ENCODE data around the gene SPPL2C. TPM values are rescaled to one million over a fixed set of nuclear protein-coding genes. Genes with fewer than 3 reads are reported as not detected.

The SPPL2C gene
- total and polyA plus RNA-seq, 2 of the 13 experiments (the other 11 are each of a cell fraction or from before 2014, with no cell fraction given) = not detected

- TF ChIP-seq CEBPZ (IDR thresholded peaks at IDR 0.05; ENCODE audit: low read length) = no peak
- TF ChIP-seq, protein P1, sequence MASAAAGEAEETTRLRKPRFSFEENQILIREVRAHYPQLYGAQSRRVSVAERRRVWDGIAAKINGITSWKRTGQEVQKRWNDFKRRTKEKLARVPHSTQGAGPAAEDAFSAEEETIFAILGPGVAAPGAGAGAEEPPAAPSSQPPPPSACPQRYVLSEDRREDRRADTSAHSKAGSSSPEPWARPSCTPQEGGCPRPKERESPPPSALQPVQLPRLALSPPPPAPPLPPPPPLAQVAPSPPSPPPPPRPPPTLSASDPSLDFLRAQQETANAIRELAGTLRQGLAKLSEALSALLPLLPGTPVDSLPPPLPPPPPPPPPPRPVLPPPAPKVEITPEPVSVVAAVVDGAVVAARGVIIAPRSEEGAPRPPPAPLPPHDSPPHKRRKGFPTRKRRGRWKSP (CRISPR knock-in tag; IDR thresholded peaks at IDR 0.05) = peak; percentile 82; the same call in 1 of the 2 replicates
- no peak for TF ChIP-seq ZNF562 (CRISPR knock-in tag; IDR thresholded peaks at IDR 0.05; ENCODE audit: borderline replicate concordance)
- TF ChIP-seq ZNF101 (CRISPR knock-in tag; IDR thresholded peaks at IDR 0.05; ENCODE audit: borderline replicate concordance, low read depth) = no peak
- TF ChIP-seq ZNF879 (CRISPR knock-in tag; IDR thresholded peaks at IDR 0.05) = no peak
- TF ChIP-seq, protein P2, sequence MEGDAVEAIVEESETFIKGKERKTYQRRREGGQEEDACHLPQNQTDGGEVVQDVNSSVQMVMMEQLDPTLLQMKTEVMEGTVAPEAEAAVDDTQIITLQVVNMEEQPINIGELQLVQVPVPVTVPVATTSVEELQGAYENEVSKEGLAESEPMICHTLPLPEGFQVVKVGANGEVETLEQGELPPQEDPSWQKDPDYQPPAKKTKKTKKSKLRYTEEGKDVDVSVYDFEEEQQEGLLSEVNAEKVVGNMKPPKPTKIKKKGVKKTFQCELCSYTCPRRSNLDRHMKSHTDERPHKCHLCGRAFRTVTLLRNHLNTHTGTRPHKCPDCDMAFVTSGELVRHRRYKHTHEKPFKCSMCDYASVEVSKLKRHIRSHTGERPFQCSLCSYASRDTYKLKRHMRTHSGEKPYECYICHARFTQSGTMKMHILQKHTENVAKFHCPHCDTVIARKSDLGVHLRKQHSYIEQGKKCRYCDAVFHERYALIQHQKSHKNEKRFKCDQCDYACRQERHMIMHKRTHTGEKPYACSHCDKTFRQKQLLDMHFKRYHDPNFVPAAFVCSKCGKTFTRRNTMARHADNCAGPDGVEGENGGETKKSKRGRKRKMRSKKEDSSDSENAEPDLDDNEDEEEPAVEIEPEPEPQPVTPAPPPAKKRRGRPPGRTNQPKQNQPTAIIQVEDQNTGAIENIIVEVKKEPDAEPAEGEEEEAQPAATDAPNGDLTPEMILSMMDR (CRISPR knock-in tag; IDR thresholded peaks at IDR 0.05) = peak; percentile 86
- TF ChIP-seq ZNF567 (CRISPR knock-in tag; IDR thresholded peaks at IDR 0.05; ENCODE audit: borderline replicate concordance) = no peak
- TF ChIP-seq, protein P3, sequence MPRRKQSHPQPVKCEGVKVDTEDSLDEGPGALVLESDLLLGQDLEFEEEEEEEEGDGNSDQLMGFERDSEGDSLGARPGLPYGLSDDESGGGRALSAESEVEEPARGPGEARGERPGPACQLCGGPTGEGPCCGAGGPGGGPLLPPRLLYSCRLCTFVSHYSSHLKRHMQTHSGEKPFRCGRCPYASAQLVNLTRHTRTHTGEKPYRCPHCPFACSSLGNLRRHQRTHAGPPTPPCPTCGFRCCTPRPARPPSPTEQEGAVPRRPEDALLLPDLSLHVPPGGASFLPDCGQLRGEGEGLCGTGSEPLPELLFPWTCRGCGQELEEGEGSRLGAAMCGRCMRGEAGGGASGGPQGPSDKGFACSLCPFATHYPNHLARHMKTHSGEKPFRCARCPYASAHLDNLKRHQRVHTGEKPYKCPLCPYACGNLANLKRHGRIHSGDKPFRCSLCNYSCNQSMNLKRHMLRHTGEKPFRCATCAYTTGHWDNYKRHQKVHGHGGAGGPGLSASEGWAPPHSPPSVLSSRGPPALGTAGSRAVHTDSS (CRISPR knock-in tag; conservative IDR thresholded peaks at IDR 0.05) = no peak
- TF ChIP-seq KLF15 (CRISPR knock-in tag; IDR thresholded peaks at IDR 0.05; ENCODE audit: borderline replicate concordance) = no peak
- TF ChIP-seq, protein P4, sequence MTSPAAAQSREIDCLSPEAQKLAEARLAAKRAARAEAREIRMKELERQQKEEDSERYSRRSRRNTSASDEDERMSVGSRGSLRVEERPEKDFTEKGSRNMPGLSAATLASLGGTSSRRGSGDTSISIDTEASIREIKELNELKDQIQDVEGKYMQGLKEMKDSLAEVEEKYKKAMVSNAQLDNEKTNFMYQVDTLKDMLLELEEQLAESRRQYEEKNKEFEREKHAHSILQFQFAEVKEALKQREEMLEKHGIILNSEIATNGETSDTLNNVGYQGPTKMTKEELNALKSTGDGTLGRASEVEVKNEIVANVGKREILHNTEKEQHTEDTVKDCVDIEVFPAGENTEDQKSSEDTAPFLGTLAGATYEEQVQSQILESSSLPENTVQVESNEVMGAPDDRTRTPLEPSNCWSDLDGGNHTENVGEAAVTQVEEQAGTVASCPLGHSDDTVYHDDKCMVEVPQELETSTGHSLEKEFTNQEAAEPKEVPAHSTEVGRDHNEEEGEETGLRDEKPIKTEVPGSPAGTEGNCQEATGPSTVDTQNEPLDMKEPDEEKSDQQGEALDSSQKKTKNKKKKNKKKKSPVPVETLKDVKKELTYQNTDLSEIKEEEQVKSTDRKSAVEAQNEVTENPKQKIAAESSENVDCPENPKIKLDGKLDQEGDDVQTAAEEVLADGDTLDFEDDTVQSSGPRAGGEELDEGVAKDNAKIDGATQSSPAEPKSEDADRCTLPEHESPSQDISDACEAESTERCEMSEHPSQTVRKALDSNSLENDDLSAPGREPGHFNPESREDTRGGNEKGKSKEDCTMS (CRISPR knock-in tag; conservative IDR thresholded peaks at IDR 0.05) = no peak
- TF ChIP-seq, protein P5, sequence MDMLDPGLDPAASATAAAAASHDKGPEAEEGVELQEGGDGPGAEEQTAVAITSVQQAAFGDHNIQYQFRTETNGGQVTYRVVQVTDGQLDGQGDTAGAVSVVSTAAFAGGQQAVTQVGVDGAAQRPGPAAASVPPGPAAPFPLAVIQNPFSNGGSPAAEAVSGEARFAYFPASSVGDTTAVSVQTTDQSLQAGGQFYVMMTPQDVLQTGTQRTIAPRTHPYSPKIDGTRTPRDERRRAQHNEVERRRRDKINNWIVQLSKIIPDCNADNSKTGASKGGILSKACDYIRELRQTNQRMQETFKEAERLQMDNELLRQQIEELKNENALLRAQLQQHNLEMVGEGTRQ (IDR thresholded peaks at IDR 0.05; ENCODE audit: low read depth, low read length) = no peak
- TF ChIP-seq, protein P5 (CRISPR knock-in tag; IDR thresholded peaks at IDR 0.05; ENCODE audit: borderline replicate concordance) = no peak
- no peak for TF ChIP-seq KLF11 (CRISPR knock-in tag; IDR thresholded peaks at IDR 0.05)
Measured at GRCh38 chr17:45894022-45894784, 49.5 kb downstream of the SPPL2C start, which contains the start of gene MAPT (continued).

All from HepG2 (cell line).